KOPT-K1 (cell line): ENCODE measurements around the gene ATP10D.

Source experiments
- H3K27ac ChIP-seq: fragments of 200-600 bp; sonication (generic); 2 replicates; pipeline ENCODE4 v1.5.1; 2016; ENCODE audit warnings: antibody characterized with exemption, mild to moderate bottlenecking, low read depth, low read length; ENCODE audit not compliant: poor library complexity, severe bottlenecking
- H3K36me3 ChIP-seq: fragments of 200-600 bp; sonication (generic); 2 replicates; pipeline ENCODE4 v1.5.1; 2017; ENCODE audit warnings: antibody characterized with exemption, mild to moderate bottlenecking, low read length, moderate library complexity; ENCODE audit not compliant: insufficient read depth
- H3K9me3 ChIP-seq: fragments of 200-600 bp; sonication (generic); 2 replicates; pipeline ENCODE4 v1.5.1; 2017; ENCODE audit warnings: antibody characterized with exemption, low read length, mild to moderate bottlenecking; ENCODE audit not compliant: insufficient read depth, poor library complexity, severe bottlenecking

ATP10D gene

DNA sequence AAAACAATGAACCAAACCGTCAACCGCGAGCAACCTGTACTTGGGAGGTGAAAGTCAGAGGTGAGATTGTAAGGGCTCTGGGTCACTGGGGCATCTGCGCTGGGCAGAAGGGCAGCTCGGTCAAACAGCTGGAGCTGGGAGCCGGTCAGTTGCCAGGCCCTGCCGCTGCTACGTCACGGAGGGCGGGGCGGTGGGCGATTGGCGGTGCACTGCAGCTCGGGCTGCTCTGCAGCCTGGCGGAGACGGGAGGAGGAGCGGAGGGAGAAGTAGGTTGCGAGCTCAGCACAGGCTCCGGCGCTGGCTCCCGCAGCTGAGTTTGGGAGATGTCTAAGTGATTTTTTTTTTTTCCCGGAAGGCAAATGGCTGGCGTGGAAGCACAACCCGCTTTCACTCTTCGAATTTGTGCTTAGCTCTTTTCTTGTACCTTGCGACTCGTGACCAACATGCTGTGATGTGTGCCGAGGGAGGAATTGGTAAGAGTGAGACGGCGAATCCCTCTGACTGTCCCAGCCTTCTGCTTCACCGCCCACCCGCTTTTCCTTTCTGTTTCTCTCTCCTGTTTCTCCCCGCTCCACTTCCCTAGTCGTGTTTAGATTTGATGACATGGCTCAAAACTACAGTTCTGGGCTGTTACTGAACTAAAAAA is at the start of gene ATP10D:
Gene ATP10D (plus strand): TSS at position 229 of the 646 bp plus-strand sequence. CDS start 27,266 bp downstream, outside the sequence.
- Histone ChIP-seq H3K9me3 (no peaks in the 10 kb centered on the region), H3K36me3 (no peaks in the 10 kb centered on the region), H3K27ac (peak within 1 kb of the TSS; percentile 58)

DNA sequence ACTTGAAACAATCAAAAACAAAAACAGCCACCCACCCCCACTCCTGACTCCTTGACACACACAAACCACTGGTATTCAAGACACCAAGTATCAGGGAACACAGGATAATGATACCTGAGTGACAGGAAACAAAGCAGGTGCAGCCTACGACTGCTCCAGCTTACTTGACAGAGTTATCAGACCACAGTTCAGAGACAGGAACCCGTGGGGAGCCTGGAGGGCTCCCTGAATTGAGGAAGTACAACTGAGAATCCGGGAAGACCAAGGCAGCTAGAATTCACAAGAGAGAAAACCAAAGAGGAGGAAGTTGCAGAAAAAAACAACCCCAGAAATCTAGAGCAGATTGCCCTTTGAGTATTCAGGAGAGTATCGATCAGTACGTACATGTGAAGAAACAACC is 42.1 kb upstream of the ATP10D start:
- Histone ChIP-seq H3K27ac (no peak overlapping the region), H3K9me3 (no peaks in the 10 kb centered on the region), H3K36me3 (no peaks in the 10 kb centered on the region)

DNA sequence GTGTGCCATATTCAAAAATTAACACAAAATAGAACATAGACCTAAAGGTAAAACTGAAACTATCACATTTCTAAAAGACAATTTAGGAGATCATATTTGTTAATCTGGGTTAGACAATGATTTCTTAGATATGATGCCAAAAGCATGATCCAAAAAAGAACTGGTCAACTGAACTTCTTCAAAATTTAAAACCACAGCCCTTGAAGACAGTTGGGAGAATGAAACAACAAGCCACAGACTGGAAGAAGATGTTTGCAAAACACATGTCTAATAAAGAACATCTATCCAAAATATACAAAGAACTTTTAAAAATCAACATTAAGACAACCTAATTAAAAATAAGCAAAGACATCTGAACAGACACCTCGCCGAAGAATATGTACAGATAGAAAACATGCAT is 41.0 kb upstream of the ATP10D start:
- no peak overlapping the region for H3K27ac ChIP-seq
- H3K36me3 ChIP-seq: no peaks in the 10 kb centered on the region
- no peaks in the 10 kb centered on the region for H3K9me3 ChIP-seq

DNA sequence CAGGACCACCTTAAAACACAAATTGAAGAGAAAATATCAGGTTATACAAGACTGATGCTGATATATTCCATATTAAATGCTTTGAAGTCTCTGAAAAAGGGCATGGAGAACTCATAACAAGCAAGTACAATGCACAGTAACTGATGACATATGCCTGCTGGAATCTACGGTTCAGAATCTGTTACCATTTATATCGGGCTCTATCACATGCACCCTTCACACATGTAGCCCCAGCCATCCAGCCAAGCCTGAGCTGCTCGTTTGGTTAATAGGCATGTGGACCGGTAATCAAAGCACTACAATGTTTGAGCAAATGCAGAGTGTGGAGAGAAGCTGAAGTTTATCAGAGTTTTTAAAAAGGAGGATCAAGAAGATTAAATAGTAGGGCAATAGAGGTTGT is 33.4 kb upstream of the ATP10D start:
- Histone ChIP-seq H3K36me3 (peaks cover 47% of the 10 kb centered on the region), H3K9me3 (no peaks in the 10 kb centered on the region), H3K27ac (no peak overlapping the region)

DNA sequence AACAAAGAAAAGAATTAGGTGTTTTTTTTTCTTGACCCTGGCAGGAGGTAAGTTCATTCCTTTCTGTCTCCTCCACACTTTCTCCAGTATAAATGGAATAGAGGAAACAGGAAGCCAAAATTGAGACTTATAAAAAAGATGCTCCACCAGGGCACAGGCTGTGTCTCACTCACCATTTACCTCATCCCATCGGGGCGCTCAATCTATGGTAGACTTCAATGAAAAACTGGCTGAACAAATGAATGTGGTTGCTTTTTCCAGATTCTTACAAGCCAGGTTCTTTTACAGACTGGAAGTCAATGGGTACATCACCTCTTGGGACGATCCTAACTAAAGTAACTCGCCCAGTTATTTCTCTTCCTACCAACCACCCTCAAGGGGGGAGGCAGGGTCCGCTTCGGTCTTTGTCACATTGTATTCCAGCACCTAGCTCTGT is 22.3 kb upstream of the ATP10D start:
- peak overlapping the region; percentile 73 for H3K27ac ChIP-seq
- no peaks in the 10 kb centered on the region for H3K9me3 ChIP-seq
- peaks cover 17% of the 10 kb centered on the region for H3K36me3 ChIP-seq

DNA sequence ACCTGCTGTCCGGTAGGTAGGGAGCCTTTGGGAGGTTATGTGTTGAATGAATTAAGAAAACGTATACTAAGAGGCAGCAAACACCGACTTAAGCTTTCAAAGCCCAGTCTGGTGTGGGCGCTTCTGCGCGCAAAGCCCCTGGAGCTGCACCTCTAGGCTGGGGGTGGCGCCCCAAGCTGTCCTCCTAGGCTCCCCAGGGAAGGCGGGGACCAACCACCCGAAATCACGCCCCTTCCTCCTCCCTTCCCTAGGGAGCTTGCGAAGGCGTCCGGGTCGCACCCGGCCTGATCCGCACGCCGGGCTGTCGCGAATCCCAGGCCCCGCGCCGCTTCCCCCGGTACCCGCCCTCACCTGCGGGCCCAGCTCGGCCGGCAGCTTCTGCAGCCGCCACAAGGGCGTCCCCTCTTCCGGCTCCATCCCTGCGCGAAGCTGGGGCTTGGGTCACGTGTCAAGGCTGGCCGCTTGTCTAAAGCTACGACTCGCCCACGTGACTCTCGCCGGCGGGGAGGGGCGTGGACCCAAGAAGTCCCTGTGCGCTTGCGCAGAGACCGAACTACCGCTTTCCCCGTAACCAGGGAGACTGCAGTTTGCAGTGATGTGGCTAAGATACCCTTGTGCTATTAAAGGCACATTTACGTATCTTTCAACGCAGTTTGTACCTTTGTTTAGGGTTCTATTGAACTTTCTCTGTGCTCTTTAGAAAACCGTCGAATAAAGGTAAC is 21.7 kb upstream of the ATP10D start, which contains the start of gene COMMD8:
Gene COMMD8 (minus strand): TSS at position 468 of the 722 bp plus-strand sequence. CDS start 51 bp downstream, at position 417.
- Histone ChIP-seq H3K9me3 (no peaks in the 10 kb centered on the region), H3K27ac (peak within 1 kb of the TSS; percentile 73), H3K36me3 (peaks cover 16% of the 10 kb centered on the region)

DNA sequence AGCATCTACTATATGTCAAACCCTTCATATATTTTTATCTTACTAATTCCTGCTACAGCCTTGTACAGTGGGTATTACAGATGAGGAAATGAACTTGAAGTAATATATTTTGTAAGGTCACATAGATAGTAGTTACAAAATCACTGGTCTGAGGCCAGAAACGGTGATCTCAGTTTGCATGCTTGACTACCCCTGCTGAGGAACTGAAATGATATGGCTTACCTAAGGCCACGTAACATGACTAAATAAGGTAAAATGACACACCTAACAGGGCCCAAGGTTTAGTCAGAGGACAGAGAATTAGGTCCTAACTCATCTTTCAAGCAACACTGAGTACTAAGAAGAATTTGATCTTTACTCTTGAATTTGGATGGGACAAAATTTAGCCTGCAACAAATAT is 20.1 kb upstream of the ATP10D start:
- no peaks in the 10 kb centered on the region for H3K9me3 ChIP-seq
- H3K36me3 ChIP-seq: no peaks in the 10 kb centered on the region
- no peak overlapping the region for H3K27ac ChIP-seq

DNA sequence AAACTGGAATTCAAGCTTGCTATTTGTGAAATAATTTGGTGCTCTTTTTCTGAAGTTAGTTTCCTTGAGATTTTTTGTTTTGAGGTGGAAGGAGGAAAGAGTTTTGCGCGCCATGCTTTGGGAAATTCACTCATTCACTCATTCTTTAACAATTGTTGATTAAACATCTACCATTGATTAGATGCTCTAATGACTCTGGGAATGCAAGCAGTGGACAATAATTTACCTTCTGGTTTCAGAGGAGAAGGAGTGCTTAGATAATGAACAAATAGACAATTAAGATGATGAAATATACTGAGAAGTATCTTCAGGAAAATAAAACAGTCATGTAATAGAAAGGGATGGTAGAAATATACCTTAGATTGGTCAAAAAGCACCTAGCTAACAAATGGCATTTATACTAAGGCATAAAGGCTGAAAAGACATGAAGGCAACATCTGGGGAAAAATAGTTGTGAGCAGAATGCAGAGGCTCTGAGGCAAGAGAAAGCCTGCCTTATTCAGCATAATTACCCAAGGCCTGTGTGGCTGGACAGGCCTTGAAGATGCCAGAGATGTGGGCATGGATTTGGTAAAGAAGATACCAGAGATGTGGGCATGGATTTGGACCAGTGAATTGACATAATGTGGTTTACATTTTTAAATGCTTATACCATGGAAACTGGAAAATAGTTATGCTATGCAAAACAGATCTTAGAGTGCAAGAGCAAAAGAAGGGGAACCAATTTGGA is 18.9 kb upstream of the ATP10D start:
- no peak overlapping the region for H3K27ac ChIP-seq
- H3K9me3 ChIP-seq: no peaks in the 10 kb centered on the region
- no peaks in the 10 kb centered on the region for H3K36me3 ChIP-seq

DNA sequence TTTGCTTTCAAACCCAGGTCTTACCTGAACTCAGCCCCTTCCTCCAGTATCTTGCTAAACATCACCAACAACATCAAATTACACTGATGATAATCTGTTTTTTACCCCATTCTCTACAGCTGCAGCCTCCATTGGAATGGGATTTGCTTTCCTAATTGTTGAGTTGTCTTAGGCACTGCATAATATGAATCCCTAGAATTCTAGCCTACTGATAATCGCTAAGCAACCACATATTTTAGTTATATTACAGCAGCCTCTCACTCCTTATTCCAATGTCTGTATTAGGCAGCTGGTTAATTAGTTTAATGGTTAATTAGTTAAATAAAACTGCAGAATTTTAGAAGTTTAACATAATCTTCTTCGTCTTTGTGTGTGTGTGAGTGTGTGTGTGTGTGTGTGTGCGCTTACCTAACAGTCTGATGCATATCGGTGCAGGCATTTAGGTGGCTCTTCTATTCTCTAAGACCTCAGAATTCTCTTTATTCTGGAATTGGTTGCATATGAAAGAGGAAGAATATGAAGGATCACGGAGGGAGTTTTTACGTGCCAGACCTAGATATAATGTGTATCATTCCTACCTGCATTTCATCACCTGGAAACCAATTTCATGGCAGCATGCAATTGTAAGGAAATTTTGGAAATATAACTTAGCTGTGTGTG is 16.2 kb upstream of the ATP10D start:
- H3K36me3 ChIP-seq: no peaks in the 10 kb centered on the region
- H3K9me3 ChIP-seq: no peaks in the 10 kb centered on the region
- no peak overlapping the region for H3K27ac ChIP-seq

DNA sequence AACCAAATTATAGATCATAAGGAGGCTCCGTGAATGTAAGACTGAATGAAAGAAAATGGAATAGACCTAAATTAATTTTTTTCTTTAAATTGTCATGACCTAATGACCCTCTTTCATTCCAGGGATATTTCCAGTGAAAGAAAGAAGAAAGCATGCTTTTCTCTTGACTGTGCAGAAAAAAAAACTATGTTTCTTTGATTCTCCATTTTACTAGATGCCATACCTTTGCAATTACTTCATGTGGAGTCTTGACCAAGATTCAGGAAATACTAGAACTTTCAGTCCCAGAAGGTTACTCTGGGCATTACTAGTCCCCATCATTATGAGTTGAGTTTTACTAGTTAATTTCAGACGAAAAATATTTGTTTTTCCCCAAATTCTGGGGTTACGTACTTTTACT is 15.1 kb upstream of the ATP10D start:
- no peaks in the 10 kb centered on the region for H3K9me3 ChIP-seq

DNA sequence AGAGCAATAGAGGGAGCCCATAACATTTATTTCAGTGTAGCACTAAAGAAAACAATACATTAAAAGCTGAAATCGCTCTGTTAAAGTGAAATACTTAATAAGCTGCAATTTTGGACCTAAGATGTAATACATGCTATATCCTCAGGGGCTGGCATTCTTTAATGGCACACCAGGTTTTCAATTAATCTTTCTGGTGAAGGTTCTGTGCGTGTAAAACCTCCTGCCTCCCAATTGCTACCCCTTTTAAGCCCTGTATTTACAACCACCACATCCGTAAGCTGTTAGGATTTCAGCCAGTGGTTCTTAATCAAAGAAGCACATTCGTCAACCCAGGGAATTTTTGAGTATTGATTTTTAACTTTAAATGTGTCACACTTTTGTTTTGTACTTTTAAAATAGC is 14.0 kb upstream of the ATP10D start:
- Histone ChIP-seq H3K9me3 (no peaks in the 10 kb centered on the region), H3K36me3 (no peaks in the 10 kb centered on the region), H3K27ac (no peak overlapping the region)

More for the DNA sequence above, 15.1 kb upstream of the ATP10D start:
- no peak overlapping the region for H3K27ac ChIP-seq
- H3K36me3 ChIP-seq: no peaks in the 10 kb centered on the region

DNA sequence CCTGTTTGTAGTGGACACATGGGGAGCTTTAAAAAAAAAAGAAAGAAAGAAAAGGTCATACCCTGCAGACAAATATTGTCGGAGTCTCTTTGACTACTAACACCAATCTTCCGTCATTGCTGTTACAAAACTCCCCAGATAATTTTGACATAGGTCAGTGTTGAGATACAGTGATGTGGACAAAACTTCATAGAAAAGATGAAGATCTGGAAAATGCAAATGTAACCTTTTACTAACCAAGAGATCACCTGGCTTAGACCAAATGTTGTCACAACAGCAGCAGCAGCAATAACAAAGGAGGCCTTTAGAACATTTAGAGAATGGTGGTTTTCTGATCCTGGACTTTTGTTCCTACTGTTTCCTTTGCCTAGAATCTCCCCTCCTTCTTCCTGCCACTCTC is 13.5 kb upstream of the ATP10D start:
- Histone ChIP-seq H3K27ac (no peak overlapping the region), H3K9me3 (no peaks in the 10 kb centered on the region), H3K36me3 (no peaks in the 10 kb centered on the region)

DNA sequence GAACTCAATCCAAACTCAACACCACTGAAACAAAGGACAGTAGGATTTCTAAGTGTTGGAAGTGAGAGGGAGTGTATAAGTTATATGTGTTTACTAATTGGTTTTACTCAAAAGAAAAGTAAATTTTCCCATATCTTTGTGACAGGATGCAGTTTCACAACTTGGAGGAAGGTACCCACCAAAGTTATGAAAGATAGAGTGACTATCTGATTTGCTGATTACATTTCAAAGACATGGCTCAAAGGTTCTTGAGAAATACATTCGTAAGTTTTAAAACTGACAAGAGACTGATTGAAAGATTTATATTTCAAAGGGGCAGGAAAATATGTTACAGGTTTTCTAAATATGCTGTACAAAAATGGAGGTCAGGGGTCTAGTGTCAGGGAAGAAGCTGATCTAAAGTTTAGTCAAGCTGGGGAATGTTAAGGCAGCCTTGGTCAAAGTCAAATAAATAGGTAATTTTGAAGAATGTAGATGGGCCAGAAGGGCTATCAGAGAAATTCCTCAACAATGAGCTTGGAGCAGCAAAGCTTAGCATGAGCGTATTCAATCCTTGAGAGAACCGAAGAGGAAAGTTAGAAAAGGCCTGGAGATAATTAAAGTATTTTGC is 11.8 kb upstream of the ATP10D start:
- no peaks in the 10 kb centered on the region for H3K36me3 ChIP-seq
- H3K9me3 ChIP-seq: no peaks in the 10 kb centered on the region
- H3K27ac ChIP-seq: no peak overlapping the region

DNA sequence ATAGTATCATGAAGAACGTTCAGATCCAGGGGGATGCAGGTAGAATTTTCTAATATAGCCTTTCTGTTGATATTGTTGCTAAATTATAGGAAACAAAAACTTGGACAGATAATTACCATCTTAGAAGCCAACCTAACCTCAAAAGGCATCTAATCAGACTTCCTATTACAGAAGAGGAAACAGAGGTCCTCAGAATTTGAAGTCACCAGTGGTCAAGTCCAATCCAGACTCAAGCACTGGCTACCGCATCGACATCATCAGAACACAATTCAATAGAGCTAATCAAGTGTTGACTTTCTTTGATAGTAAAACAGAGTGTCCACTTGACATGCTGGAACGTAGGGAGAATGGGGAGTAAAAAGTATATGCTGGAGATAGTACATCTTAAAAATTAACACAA is 10.3 kb upstream of the ATP10D start:
- no peak overlapping the region for H3K27ac ChIP-seq
- H3K9me3 ChIP-seq: no peaks in the 10 kb centered on the region

More for the DNA sequence above, 10.3 kb upstream of the ATP10D start:
- no peaks in the 10 kb centered on the region for H3K36me3 ChIP-seq
